Suprapubic skin (tissue), 3 donors: ENCODE results near the gene LY6G5C.

ENCODE experiments used
- CTCF ChIP-seq, 2 donors: fragments of 200-600 bp in 1 of 2; fragments of 450-650 bp in 1 of 2; sonication (generic) in 1 of 2; IDR thresholded peaks; one replicate each; pipeline ENCODE4 v1.5.1; 2016 to 2019; ENCODE audit warnings: antibody characterized with exemption in 2 of 2, mild to moderate bottlenecking in 1 of 2, moderate library complexity in 1 of 2
- EP300 ChIP-seq: sonication (generic); formaldehyde crosslinking; IDR thresholded peaks from one replicate; pipeline ENCODE4 v1.6.1; 2017; ENCODE audit warnings: antibody characterized with exemption

- no peak for TF ChIP-seq CTCF (IDR thresholded peaks at IDR 0.05)
- TF ChIP-seq EP300 = no peak
These were observed 22.6 kb downstream of the LY6G5C start for GRCh38 chr6:31658158-31658688.
